Liver (tissue), 9 donors: ENCODE measurements around the gene SH3GL3. TPM values are rescaled to one million over a fixed set of nuclear protein-coding genes. Genes with fewer than 3 reads are reported as not detected.

Source experiments
- DNase-seq: peaks from one replicate; pipeline ENCODE4 v3.0.0-alpha.2; 2017; ENCODE audit warnings: low spot score
- H3K27ac ChIP-seq, 2 donors: one replicate each; pipeline ENCODE4 v1.7.0; 2013; ENCODE audit warnings: inconsistent platforms in 2 of 2, low read length in 2 of 2, control low read depth in 1 of 2, low read depth in 1 of 2, mild to moderate bottlenecking in 1 of 2
- H3K27me3 ChIP-seq, 4 donors: one replicate each; pipeline versions ENCODE4 v1.6.1 to v1.7.0; 2013; ENCODE audit warnings: low read length in 3 of 4, inconsistent platforms in 1 of 4, mild to moderate bottlenecking in 1 of 4, moderate library complexity in 1 of 4; ENCODE audit not compliant: control insufficient read depth in 4 of 4, insufficient read depth in 4 of 4
- H3K36me3 ChIP-seq, 4 donors: one replicate each; pipeline versions ENCODE4 v1.6.1 to v1.7.0; 2013; ENCODE audit warnings: low read length in 3 of 4, mild to moderate bottlenecking in 3 of 4, low read depth in 1 of 4, moderate library complexity in 1 of 4; ENCODE audit not compliant: control insufficient read depth in 4 of 4, insufficient read depth in 3 of 4
- H3K4me1 ChIP-seq, 4 donors: one replicate each; pipeline versions ENCODE4 v1.6.1 to v1.7.0; 2013; ENCODE audit warnings: low read length in 3 of 4, mild to moderate bottlenecking in 3 of 4, moderate library complexity in 1 of 4; ENCODE audit not compliant: control insufficient read depth in 4 of 4, insufficient read depth in 4 of 4
- H3K4me3 ChIP-seq, 3 donors: one replicate each; pipeline versions ENCODE4 v1.6.1 to v1.7.0; 2013; ENCODE audit warnings: low read length in 3 of 3, control low read depth in 1 of 3, low read depth in 1 of 3, mild to moderate bottlenecking in 1 of 3
- H3K9ac ChIP-seq, 2 donors: one replicate each; pipeline ENCODE4 v1.7.0; 2013; ENCODE audit warnings: low read length in 2 of 2, mild to moderate bottlenecking in 2 of 2, moderate library complexity in 2 of 2, control low read depth in 1 of 2, low read depth in 1 of 2
- H3K9me3 ChIP-seq, 4 donors: one replicate each; pipeline versions ENCODE4 v1.6.1 to v1.7.0; 2013; ENCODE audit warnings: low read length in 3 of 4; ENCODE audit not compliant: control insufficient read depth in 4 of 4
- ATF3 ChIP-seq: IDR thresholded peaks from 2 replicates; pipeline ENCODE4 v1.6.1; 2016; ENCODE audit warnings: antibody characterized with exemption
- CTCF ChIP-seq: fragments of 150-350 bp; IDR thresholded peaks from 2 replicates; pipeline ENCODE4 v1.5.1; 2017; ENCODE audit warnings: improper control_type of control experiment, low read depth, low read length; ENCODE audit not compliant: missing input control
- EGR1 ChIP-seq, 2 donors: IDR thresholded peaks; 2 replicates each; pipeline ENCODE4 v1.6.1; 2016 to 2018; ENCODE audit warnings: antibody characterized with exemption in 2 of 2, low read depth in 2 of 2
- FOXA1 ChIP-seq: IDR thresholded peaks from 2 replicates; pipeline ENCODE4 v1.6.1; 2016; ENCODE audit warnings: antibody characterized with exemption
- FOXA2 ChIP-seq: IDR thresholded peaks from 2 replicates; pipeline ENCODE4 v1.6.1; 2016; ENCODE audit warnings: antibody characterized with exemption
- GABPA ChIP-seq, 2 donors: IDR thresholded peaks in 1 of 2; conservative IDR thresholded peaks in 1 of 2; 2 replicates each; pipeline ENCODE4 v1.6.1; 2016; ENCODE audit warnings: antibody characterized with exemption in 2 of 2, mild to moderate bottlenecking in 1 of 2, moderate library complexity in 1 of 2
- HNF4A ChIP-seq, 2 donors: conservative IDR thresholded peaks; 2 replicates each; pipeline ENCODE4 v1.6.1; 2016; ENCODE audit warnings: antibody characterized with exemption in 2 of 2, mild to moderate bottlenecking in 2 of 2
- HNF4G ChIP-seq: IDR thresholded peaks from 2 replicates; pipeline ENCODE4 v1.6.1; 2016; ENCODE audit warnings: antibody characterized with exemption
- JUND ChIP-seq, 2 donors: IDR thresholded peaks; 2 replicates each; pipeline ENCODE4 v1.6.1; 2016; ENCODE audit warnings: antibody characterized with exemption in 2 of 2
- MAX ChIP-seq: IDR thresholded peaks from 2 replicates; pipeline ENCODE4 v1.6.1; 2016; ENCODE audit warnings: antibody characterized with exemption
- NR2F2 ChIP-seq: IDR thresholded peaks from 2 replicates; pipeline ENCODE4 v1.6.1; 2016; ENCODE audit warnings: antibody characterized with exemption
- RAD21 ChIP-seq, 2 donors: IDR thresholded peaks; 2 replicates each; pipeline ENCODE4 v1.6.1; 2016; ENCODE audit warnings: antibody characterized with exemption in 2 of 2, mild to moderate bottlenecking in 2 of 2
- RXRA ChIP-seq, 2 donors: IDR thresholded peaks; 2 replicates each; pipeline ENCODE4 v1.6.1; 2017 to 2018; ENCODE audit warnings: antibody characterized with exemption in 2 of 2, mild to moderate bottlenecking in 1 of 2
- SP1 ChIP-seq: IDR thresholded peaks from 2 replicates; pipeline ENCODE4 v1.6.1; 2018; ENCODE audit warnings: antibody characterized with exemption, mild to moderate bottlenecking
- TAF1 ChIP-seq: conservative IDR thresholded peaks from 2 replicates; pipeline ENCODE4 v1.6.1; 2016; ENCODE audit warnings: antibody characterized with exemption, mild to moderate bottlenecking
- YY1 ChIP-seq: IDR thresholded peaks from 2 replicates; pipeline ENCODE4 v1.6.1; 2016; ENCODE audit warnings: antibody characterized with exemption, mild to moderate bottlenecking
- ZBTB33 ChIP-seq: IDR thresholded peaks from 2 replicates; pipeline ENCODE4 v1.6.1; 2016; ENCODE audit warnings: antibody characterized with exemption
- WGBS: extraction: QIAGEN DNeasy Blood & Tissue Kit; methylation state at CpG from one replicate; pipeline ENCODE4 v1.1.7; 2013; 5-methylcytosine and 5-hydroxymethylcytosine counted together
- polyA plus RNA-seq, 2 donors: library from polyadenylated mRNA; stranded (reverse) in 1 of 2; unstranded in 1 of 2; fragments of 200-250 nt in 1 of 2; fragments of >200 nt in 1 of 2; fragmentation: Nextera tagmentation in 1 of 2; extraction: Ambion mirVana in 1 of 2; gene quantifications; one replicate each; pipeline versions ENCODE4 v1.2.1 to v1.2.3, GENCODE V29; 2013 to 2015
- total RNA-seq, 2 donors: library from RNA; depleted of rRNA; stranded (reverse); fragments of >200 nt; gene quantifications; one replicate each; pipeline ENCODE4 v1.2.3, GENCODE V29; 2014
- donor health status: healthy.
- donor health status: healthy.
- donor health status: healthy.
- donor health status: healthy.
- donor health status: healthy.

SH3GL3 gene
- total and polyA plus RNA-seq, 4 donors, result 0.23 TPM; not detected in 3

GRCh38 chr15:83422541-83422940 is 24.6 kb upstream of the SH3GL3 start:
- WGBS, result 47% methylated on average over 2 of the region's 2 CpGs
- Histone ChIP-seq H3K36me3 (no peaks in the 10 kb centered on the region), H3K9me3 (no peaks in the 10 kb centered on the region), H3K9ac (no peak overlapping the region), H3K27ac (no peak overlapping the region), H3K4me3 (no peak overlapping the region), H3K27me3 (no peaks in the 10 kb centered on the region), H3K4me1 (no peaks in the 10 kb centered on the region)
- no peak for TF ChIP-seq FOXA2
- DNase-seq, result no peak

GRCh38 chr15:83424101-83424500 is 23.0 kb upstream of the SH3GL3 start:
- Histone ChIP-seq H3K36me3 (no peaks in the 10 kb centered on the region), H3K4me3 (no peak overlapping the region), H3K9ac (no peak overlapping the region), H3K9me3 (peaks cover 0 to 7% (median 0%) of the 10 kb centered on the region in 4 donors), H3K27ac (no peak overlapping the region), H3K27me3 (peaks cover 0 to 3% (median 0%) of the 10 kb centered on the region in 4 donors), H3K4me1 (no peaks in the 10 kb centered on the region)
- no peak for DNase-seq
- WGBS, result 80% methylated on average over 6 of the region's 6 CpGs
- TF ChIP-seq FOXA2 (no peak), SP1 (no peak), FOXA1 (no peak), RAD21 (IDR thresholded peaks at IDR 0.05) (no peak), ZBTB33 (no peak), TAF1 (no peak), ATF3 (no peak), NR2F2 (no peak), EGR1 (IDR thresholded peaks at IDR 0.05; ENCODE audit: low read depth in 2 of 2) (no peak), MAX (no peak), HNF4G (no peak), YY1 (no peak)

GRCh38 chr15:83430441-83430840 is 16.7 kb upstream of the SH3GL3 start:
- 78% methylated on average over 3 of the region's 3 CpGs for WGBS
- Histone ChIP-seq H3K9me3 (peaks cover 0 to 7% (median 0%) of the 10 kb centered on the region in 4 donors), H3K27ac (no peak overlapping the region), H3K36me3 (no peaks in the 10 kb centered on the region), H3K4me3 (no peak overlapping the region), H3K9ac (no peak overlapping the region), H3K4me1 (no peaks in the 10 kb centered on the region), H3K27me3 (peaks cover 0 to 10% (median 1%) of the 10 kb centered on the region in 4 donors)
- no peak for TF ChIP-seq CTCF
- no peak for TF ChIP-seq TAF1
- no peak for TF ChIP-seq RXRA (IDR thresholded peaks at IDR 0.05)
- no peak for TF ChIP-seq ATF3
- TF ChIP-seq HNF4A (conservative IDR thresholded peaks at IDR 0.05), result no peak
- TF ChIP-seq JUND (IDR thresholded peaks at IDR 0.05), result no peak
- TF ChIP-seq FOXA1, result no peak
- no peak for TF ChIP-seq MAX
- TF ChIP-seq FOXA2, result no peak
- TF ChIP-seq GABPA (IDR thresholded peaks at IDR 0.05 in 1 of 2, conservative IDR thresholded peaks at IDR 0.05 in 1 of 2), result no peak
- TF ChIP-seq YY1, result no peak
- DNase-seq, result no peak
